ENCODE measurements around the gene TAS2R40.
A peak's percentile ranks its signal among the peaks of the same experiment; 100 is the strongest.
"Not testable (repeated sequence)": the region's sequence is repeated elsewhere in the genome, so short reads cannot be mapped to it uniquely, and the experiment has no call there.

TAS2R40 gene

DNA sequence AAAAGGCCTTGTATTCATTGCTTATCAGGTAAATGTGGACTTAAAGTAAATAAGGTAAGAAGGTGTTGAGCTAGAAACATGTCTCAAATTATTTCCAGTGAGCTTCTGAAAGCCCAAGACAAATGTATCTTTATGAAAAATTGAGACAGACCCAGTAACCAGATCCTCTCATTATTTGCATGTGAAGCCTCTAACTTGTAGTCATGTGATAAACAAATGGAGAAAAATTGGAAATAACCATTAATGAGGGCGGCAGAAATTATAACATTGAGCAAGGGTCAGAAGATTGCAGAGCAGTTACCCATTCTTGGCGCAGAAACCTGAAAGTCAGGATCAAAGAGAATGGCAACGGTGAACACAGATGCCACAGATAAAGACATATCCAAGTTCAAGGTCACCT lies at the start of gene TAS2R40:
Gene TAS2R40, plus strand, starts transcription at position 301 of the 400 bp plus-strand sequence. Its CDS starts 42 bp downstream, at position 343.
- no peak for DNase-seq (ENCODE audit: low spot score)

DNA sequence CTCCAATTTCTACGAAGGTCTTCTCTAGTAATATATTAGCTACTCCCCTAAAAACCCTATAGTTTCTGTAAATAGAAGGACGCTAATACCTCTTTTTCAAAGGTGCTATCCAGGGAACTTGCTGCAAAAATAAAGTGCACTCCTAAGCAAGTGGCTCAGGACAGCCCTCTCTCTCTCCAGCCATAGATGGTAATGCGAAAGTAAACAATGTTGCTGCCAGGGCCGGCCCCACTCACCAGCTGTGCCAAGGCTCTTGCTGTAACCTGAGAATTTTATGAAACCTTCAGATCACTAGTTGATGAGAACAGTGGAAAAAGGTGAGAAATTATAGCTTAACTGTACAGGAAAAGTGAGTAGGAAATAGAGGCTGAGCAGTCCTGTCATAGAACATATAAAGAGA lies 49.5 kb upstream of the TAS2R40 start:
- no peak for DNase-seq (ENCODE audit: low spot score)

DNA sequence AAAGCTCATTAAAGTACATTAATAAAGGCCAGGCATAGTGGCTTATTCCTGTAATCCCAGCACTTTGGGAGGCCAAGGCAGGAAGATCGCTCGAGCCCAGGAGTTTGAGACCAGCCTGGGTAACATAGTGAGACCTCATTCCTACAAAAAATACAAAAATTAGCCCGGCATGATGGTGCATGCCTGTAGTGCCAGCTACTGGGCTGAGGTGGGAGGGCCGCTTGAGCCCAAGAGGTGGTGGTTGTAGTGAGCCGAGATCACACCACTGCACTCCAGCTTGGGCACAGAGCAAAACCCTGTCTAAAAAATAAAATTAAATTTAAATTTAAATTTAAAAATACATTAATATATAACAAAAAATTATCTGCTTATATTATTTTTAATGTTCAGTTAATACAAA lies 45.7 kb upstream of the TAS2R40 start:
- no peak for DNase-seq (ENCODE audit: low spot score)

DNA sequence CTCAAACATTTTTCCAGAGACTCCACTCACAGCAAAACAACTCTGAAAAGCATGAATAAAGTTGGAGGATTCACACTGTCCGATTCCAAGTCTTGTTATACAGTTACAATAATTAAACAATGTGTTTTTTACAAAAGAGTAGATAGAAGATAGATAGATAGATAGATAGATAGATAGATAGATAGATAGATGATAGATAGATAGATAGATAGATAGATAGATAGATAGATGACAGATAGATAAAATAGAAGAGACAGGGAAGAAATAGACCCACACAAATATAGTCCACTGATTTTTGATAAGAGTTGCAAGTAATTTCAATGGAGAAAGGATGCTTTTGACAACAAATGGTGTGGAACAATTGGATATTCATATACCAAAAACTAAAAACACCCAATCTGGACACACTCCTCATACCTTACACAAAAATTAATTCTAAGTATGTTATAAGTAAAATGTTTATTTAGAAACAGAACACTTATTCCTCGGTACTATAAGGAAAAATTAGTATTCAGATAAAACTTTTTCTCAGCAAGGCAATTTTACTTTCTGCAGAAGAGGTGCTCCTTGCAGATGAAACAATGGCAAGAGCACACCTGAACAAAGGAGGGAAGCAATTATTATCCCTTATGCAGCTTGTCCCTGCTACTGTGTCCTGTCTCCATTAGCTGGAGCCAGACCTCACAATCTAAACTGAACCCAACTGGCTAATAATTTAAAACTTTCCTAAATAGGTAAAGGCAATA lies 44.3 kb upstream of the TAS2R40 start:
- DNase-seq (ENCODE audit: low spot score) = no peak

DNA sequence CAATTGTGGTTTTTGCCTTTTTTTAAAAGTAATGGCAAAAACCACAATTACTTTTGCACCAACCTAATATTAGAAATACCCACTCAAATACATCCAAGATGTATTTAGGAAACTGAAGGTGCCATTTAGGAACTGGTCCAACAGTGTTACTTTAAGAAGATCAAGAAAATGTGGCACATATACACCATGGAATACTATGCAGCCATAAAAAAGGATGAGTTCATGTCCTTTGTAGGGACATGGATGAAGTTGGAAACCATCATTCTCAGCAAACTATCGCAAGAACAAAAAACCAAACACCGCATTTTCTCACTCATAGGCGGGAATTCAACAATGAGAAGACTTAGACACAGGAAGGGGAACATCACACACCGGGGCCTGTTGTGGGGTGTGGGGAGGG lies 41.1 kb upstream of the TAS2R40 start:
- DNase-seq (ENCODE audit: low spot score) = not testable (repeated sequence)

DNA sequence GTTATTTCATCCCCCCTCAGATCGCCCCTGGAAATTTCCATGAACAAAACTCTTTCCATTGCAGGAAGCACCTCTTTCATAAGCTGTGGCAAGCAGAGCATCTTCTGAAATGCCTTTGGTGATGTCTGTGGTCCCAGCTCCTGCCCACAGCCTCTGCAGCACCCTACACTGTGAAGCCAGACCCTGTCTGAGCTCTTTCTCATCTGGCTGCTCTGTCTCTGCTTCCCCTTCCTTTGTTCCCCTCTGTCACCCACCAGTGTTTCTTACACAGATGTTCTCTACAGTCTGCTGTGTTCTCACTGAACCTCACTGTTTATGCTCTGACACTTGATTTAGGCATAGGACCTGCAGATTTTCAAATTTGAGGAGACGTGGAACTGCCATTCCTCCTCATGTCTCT lies 40.5 kb upstream of the TAS2R40 start:
- no peak for DNase-seq (ENCODE audit: low spot score)

DNA sequence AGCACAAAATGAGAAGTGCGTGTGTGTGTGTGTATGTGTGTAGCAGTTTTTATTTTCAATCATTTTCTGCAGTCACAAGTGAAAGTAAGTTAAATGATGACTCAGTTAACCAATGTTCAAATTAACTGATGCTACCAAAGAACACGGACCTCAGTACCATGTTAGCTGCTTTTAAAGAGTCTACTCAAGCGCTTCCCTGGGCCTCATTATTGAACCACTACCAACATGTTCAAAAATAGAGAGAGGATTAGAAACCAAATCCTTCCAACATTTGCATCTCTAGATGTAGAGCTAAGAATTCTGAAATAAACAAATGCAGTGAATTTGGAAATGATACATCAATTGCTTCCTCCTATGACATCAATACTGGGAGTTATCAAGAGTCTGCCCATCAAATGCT lies 38.8 kb upstream of the TAS2R40 start, which contains the start of gene TAS2R39:
Gene TAS2R39, plus strand, starts transcription at position 396 of the 400 bp plus-strand sequence. Its CDS starts 0 bp downstream, at position 396.
- DNase-seq (ENCODE audit: low spot score) = no peak

DNA sequence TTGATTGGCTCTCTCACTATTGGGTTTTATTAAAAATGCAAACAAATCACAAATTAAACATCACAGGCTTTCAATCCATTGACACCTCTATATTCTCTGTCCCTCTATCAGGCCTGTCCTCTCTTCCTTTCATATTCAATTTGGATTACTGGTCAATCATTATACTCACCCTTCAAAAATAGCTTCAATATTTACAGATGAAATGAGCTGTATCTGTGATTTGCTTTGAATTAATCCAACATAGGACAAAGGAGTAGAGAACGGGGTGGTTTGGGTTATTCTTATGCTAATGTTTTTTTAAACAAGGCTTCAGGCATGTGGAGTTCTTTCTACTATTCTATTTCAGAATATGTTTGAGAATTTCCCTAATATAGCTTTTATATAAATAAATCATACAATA lies 36.3 kb upstream of the TAS2R40 start:
- no peak for DNase-seq (ENCODE audit: low spot score)

DNA sequence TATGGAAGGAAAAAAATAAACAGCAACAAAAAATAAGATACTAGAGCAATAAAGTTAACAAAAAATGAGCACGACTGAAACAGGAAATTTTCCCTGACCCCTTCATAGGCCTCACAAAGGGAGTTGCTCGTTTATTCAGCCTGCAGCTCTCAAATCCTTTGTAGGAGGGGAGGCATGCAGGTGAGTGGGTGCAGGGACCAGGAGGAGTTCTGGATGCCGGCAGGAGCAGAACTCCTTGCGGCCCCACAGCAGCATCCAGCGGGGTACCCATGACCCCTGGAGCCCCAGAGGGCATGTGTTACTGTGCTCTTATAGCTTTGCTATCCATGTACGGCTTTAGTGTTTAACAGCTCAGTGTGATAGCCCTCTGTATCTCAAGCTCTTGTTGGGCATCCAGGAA lies 32.8 kb upstream of the TAS2R40 start:
- no peak for DNase-seq (ENCODE audit: low spot score)

DNA sequence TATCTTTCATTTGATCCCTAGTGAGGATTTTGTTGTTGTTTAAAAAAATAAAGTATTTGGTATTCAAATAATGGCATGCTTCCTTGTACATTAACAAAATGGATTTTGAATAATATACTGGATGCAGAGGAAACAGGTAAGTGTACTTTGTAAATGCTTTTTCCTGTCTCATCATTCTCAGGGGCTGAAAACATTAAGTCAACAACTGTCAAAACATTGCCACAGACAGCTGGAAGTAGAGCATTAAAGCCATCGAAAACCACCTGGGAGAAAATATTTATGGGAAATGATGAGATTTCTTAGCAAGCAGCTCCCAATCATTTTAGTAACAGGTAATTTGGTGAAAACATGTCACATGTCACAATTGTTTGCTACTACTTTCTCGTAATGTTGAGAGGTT lies 28.0 kb upstream of the TAS2R40 start:
- DNase-seq (ENCODE audit: low spot score) = no peak

DNA sequence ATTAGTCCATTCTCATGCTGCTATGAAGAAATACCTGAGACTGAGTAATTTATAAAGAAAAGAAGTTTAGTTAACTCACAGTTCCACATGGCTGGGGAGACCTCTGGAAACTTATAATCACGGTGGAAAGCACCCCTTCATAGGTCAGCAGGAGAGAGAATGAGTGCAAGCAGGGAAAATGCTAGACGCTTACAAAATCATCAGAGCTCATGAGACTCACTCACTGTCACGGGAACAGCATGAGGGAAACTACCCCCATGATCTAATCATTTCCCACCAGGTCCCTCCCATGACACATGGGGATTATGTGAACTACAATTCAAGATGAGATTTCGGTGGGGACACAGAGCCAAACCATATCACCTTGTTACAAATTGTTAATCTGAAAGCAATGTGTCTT lies 22.8 kb upstream of the TAS2R40 start:
- DNase-seq (ENCODE audit: low spot score) = no peak

DNA sequence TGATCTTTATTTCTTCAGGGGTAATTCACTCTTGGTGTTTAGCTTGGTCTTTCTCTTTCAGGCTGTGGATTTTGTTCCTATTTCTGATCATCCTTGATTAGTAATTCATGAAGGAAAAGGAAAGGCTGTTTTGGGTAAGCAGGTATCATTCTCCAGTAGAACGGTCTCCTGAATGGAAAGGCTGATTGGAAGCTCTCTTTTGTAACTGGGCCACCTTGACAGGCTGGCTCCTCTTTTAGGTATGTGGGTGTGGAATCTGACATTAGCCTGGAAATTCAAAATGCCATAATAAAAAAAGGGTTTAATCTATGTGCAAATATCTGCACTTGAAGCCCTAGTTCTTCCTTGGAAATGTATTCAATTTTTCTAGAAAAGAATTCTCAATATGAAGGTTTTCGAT lies 19.7 kb upstream of the TAS2R40 start:
- no peak for DNase-seq (ENCODE audit: low spot score)

DNA sequence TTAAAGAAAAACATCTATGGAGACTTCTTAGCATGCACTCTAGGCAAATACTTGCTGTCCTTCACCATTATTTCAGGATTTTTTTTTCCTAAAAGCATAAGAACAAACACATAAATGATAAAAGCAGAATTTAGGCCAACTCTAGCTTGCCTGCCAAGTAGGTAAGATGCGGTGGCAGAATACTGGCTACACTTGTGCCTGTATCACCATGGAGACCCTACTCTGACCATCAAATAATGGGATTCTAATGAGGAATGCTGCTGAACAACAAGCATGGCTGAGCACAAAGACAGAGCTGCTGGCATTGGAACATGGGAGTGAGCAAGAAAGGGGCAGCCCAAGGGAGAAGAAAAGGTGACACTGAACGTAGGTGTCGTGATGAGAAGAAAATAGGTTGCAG lies 18.5 kb upstream of the TAS2R40 start:
- no peak for DNase-seq (ENCODE audit: low spot score)

DNA sequence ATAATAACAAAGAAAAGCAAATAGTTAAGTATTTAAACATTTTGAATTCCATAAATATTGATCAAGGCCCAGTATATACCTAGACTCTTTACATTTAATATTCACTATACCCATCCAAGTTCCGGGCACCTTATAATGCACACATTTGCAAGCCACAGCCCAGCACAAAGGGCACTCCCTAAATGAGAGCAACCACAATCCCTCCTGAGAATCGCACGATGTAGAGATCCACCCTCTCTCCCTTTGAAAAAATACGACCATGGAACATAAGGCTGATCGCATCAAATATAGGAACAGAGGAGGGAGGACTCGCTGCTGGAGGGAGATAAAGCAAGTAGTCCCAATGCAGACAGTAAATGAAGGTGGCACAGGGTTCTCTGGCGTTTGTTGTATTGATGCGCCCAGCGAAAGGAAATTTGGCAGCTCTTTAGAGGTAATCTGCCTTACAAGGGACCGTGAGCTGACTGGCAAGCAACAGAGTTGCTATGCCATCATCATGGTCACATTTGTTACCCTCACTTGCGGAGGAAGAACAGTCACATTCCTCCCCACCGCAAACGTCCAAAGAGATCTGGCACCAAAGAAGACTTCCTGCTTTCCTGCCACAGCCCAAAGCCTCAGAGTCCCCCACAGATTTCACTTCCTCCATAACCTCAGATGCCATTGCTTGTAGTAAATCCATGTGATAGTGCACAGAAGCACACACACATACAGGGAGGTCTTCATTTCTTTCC lies 16.1 kb upstream of the TAS2R40 start:
- DNase-seq (ENCODE audit: low spot score) = no peak

DNA sequence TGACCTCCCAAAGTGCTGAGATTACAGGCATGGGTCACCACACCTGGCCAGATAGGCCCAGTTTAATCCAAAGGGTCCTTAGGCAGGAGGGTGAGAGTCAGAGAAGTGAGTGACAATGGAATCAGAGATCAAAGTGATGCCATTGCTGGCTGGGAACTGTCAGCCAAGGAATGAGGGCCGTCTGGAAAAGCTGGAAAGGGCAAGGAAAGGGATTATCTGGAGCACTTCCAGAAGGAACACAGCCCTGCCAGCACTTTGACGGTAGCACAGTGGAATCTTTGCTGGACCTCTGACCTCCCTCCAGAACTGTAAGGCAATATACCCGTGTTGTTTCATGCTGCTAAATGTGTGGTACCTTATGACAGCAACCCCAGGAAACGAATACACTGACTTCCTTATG lies 11.3 kb upstream of the TAS2R40 start:
- no peak for DNase-seq (ENCODE audit: low spot score)

DNA sequence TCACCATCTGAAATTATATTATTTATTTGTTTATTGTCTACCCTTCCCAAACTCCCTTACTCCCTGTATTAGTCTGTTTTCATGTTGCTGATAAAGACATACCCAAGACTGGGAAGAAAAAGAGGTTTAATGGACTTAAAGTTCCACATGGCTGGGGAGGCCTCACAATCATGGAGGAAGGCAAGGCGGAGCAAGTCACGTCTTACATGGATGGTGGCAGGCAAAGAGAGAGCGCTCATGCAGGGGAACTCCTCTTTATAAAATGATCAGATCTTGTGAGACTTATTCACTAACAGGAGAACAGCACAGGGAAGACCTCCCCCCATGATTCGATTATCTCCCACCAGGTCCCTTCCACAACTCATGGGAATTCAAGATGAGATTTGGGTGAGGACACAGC lies 8.4 kb upstream of the TAS2R40 start:
- DNase-seq (ENCODE audit: low spot score) = not testable (repeated sequence)

DNA sequence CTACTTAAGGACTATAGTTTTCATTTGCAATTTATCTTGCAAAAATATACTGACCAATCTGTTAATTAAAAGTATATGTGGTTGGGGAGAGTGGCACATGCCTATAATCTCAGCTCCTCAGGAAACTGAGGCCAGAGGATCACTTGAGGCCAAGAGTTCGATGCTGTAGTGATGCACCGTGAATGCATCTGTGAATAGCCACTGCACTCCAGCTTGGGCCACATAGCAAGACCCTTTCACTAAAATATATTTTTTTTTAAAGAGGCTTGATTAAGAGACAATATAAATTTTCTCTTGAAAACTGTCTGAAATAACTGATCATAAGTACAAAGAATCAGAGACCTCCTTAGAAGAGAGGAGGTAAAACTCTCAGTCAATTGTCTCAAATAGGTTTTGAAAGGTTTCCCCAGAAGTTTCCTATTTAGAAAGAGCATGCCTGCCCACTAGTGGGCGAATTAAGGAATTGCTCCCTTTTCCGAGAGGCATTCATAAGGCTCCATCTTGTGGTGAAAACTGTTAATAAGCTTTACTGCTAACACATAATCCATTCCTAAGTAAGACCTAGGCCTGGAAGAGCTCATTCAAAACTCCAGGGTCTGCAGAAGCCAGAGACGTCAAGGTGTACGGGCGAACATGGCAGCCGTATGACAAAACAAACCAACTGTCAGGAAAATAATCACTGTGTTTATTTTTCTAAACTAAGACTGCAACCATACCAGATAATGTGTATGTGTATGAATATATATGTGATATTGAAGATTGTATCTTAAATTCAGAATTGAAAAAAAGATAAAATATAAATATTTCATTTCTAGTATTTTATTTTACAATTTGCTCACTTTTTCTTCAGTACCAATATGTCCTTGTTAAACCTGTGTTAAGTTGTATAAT lies 6.8 kb upstream of the TAS2R40 start:
- DNase-seq (ENCODE audit: low spot score) = peak; percentile 88

DNA sequence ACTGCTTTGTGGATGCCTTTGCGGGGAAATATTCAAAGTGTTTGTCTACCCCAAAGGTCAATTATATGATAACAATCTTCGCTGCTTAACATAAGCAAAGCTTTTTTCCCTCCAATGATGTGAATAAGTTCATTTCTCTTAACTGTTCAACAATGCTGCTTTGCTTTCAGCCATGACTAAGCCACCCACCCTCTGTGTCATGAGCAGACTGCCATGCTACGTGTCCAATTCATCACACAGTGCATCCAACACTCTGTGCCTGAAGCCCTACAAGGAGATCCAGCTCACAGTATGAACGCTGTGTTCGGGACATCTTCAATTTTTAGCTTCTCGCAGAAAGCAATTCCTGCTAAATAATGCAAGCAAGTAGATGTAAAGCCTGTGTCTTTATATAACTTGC lies 5.7 kb upstream of the TAS2R40 start:
- DNase-seq (ENCODE audit: low spot score) = no peak

DNA sequence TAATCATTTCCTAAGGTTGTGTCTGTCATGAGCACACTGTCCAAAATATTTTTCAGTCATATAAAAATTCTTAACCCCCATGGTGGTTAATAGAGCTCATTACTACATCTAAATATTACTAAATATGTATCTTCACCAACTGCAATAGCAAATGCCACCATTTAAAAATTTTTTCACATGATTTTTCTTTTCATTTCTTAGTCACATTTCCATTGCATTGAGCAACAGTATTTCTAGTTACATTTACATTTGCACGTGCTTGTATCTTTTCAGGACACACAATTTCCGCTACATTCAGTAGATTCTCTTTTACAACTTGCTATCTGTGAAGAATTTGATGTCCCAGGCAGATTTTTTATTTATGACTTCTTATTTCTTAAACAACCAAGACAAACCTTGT lies 5.2 kb upstream of the TAS2R40 start:
- no peak for DNase-seq (ENCODE audit: low spot score)

DNA sequence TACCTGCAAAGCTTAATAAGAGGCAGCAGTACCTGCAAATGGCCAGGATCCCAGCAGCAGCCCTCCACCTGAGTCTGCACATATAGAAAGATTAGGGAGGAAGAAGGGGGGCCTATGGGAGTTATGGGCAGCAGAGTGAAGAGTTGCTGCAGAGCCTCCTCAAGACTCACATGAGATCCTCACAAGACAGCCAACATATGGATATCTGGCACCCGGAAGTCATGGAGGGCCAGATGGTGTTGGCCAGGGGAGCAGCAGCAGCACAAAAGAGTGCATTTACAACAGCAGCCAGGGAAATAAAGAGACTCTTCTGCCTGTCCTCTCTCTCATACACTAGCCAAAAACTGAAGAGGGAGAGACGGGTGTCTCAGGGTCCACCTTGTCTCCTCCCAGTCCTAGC lies 4.0 kb upstream of the TAS2R40 start:
- no peak for DNase-seq (ENCODE audit: low spot score)

DNA sequence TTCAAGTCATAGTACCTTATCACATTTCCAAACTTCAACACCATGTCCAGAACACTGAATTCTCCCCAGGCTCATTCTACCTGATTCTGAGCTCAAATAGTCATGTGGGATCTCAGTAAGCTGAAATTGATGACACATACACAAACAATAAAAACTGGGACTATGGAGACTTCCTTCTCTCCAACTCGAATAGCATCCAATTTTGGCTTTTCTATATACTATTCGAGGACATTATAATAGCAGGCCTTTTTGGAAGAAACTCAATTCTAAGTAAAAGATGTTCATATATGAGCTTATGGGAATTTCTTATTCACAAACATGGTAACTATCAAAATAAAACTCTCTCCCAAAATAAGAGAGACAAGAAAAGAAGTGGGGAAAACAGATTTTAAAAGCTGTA lies 551 bp upstream of the TAS2R40 start:
- DNase-seq (ENCODE audit: low spot score) = no peak

DNA sequence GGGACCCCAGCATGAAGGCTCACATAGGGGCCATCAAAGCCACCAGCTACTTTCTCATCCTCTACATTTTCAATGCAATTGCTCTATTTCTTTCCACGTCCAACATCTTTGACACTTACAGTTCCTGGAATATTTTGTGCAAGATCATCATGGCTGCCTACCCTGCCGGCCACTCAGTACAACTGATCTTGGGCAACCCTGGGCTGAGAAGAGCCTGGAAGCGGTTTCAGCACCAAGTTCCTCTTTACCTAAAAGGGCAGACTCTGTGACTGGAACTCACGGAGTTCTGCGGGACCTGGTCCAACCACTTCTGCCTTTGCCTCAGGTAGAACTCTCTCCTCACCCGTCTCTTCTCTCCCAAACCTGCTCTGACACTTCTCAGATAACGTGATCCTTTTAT lies 945 bp downstream of the TAS2R40 start:
- DNase-seq (ENCODE audit: low spot score) = no peak

DNA sequence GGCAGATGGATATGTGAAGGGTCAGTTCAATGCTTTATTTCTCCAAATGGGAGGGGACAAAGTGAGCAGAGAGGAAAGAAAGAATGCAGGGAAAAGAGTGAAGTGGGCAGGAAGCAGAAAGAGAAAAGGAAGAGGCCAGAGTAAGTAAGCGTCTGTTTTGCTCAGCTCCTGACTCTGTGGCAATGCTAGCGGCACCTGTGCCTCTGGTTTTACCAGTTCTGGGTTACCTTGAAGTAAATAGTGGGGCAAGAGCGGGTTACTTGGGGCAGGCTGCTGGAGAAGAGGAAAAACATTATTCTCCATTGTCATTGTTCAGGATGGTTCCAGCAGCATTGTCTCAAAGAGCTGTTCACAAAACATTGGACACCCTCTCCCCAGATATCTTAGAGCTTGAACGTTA lies 1.9 kb downstream of the TAS2R40 start:
- DNase-seq (ENCODE audit: low spot score) = no peak
